ENCODE results near the gene CMC1.

GRCh38 chr3:28291577-28291976, 50.2 kb downstream of the CMC1 start:
- TF ChIP-seq, protein P1, sequence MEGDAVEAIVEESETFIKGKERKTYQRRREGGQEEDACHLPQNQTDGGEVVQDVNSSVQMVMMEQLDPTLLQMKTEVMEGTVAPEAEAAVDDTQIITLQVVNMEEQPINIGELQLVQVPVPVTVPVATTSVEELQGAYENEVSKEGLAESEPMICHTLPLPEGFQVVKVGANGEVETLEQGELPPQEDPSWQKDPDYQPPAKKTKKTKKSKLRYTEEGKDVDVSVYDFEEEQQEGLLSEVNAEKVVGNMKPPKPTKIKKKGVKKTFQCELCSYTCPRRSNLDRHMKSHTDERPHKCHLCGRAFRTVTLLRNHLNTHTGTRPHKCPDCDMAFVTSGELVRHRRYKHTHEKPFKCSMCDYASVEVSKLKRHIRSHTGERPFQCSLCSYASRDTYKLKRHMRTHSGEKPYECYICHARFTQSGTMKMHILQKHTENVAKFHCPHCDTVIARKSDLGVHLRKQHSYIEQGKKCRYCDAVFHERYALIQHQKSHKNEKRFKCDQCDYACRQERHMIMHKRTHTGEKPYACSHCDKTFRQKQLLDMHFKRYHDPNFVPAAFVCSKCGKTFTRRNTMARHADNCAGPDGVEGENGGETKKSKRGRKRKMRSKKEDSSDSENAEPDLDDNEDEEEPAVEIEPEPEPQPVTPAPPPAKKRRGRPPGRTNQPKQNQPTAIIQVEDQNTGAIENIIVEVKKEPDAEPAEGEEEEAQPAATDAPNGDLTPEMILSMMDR (IDR thresholded peaks at IDR 0.05) = no peak
- no peak for TF ChIP-seq POLR2AphosphoS5 (IDR thresholded peaks at IDR 0.05)
- TF ChIP-seq POLR2A (IDR thresholded peaks at IDR 0.05) = no peak
- no peak for TF ChIP-seq EP300 (IDR thresholded peaks at IDR 0.05)

Data from upper lobe of left lung (tissue), 4 donors.